WTC11 (cell line): ENCODE measurements around the gene USF2. TPM values are rescaled to one million over a fixed set of nuclear protein-coding genes. Genes with fewer than 3 reads are reported as not detected.

Experiments used
- ATAC-seq: fragments of 200-7000 bp; cut with Tn5 transposase; 2 replicates; pipeline ENCODE4 v1.10.0; 2021; ENCODE audit warnings: mild to moderate bottlenecking, moderate library complexity
- CTCF ChIA-PET: fragments of 300-600 bp; sonication (Branson Sonifier 250); formaldehyde crosslinking; loops from one replicate; lab custom pipeline; 2021; ENCODE audit warnings: antibody characterized with exemption; lab: Charles Lee
- POLR2A ChIA-PET: fragments of 350-600 bp; sonication (Branson Sonifier 250); formaldehyde crosslinking; loops from one replicate; lab custom pipeline; 2021; ENCODE audit warnings: antibody characterized with exemption; lab: Charles Lee
- DNase-seq: peaks from one replicate; pipeline ENCODE4 v3.0.0; 2021; ENCODE audit warnings: low spot score
- H3K27ac Mint-ChIP-seq: 2 replicates; pipeline ENCODE4 v1.8.0; 2021; ENCODE audit warnings: mixed read lengths
- H3K27me3 Mint-ChIP-seq: 2 replicates; pipeline ENCODE4 v1.8.0; 2021; ENCODE audit warnings: low read depth, mild to moderate bottlenecking, moderate library complexity, mixed read lengths
- H3K36me3 Mint-ChIP-seq: 2 replicates; pipeline ENCODE4 v1.8.0; 2021; ENCODE audit warnings: mixed read lengths
- H3K4me1 Mint-ChIP-seq: 2 replicates; pipeline ENCODE4 v1.8.0; 2022; ENCODE audit warnings: mixed read lengths
- H3K4me3 Mint-ChIP-seq: 2 replicates; pipeline ENCODE4 v1.8.0; 2021; ENCODE audit warnings: mild to moderate bottlenecking, moderate library complexity, mixed read lengths
- H3K9me3 Mint-ChIP-seq: 2 replicates; pipeline ENCODE4 v1.8.0; 2021; ENCODE audit warnings: mixed read lengths
- AFF4 ChIP-seq: sonication (generic); formaldehyde crosslinking; IDR thresholded peaks from 2 replicates; pipeline ENCODE4 v1.8.1; 2023; ENCODE audit warnings: mild to moderate bottlenecking, missing genetic modification reagents, borderline replicate concordance
- ARID4B ChIP-seq: sonication (generic); formaldehyde crosslinking; IDR thresholded peaks from 2 replicates; pipeline ENCODE4 v1.8.0; 2023; ENCODE audit warnings: missing genetic modification reagents, mild to moderate bottlenecking, borderline replicate concordance
- ATF1 ChIP-seq: sonication (generic); formaldehyde crosslinking; IDR thresholded peaks from 2 replicates; pipeline ENCODE4 v1.8.1; 2023; ENCODE audit warnings: mild to moderate bottlenecking, moderate library complexity, missing genetic modification reagents
- CBFB ChIP-seq: sonication (generic); formaldehyde crosslinking; IDR thresholded peaks from 2 replicates; pipeline ENCODE4 v1.8.1; 2022; ENCODE audit warnings: mild to moderate bottlenecking, low read depth, missing genetic modification reagents
- EMX1 ChIP-seq: fragments of 250-450 bp; sonication (Bioruptor Pico); IDR thresholded peaks from 2 replicates; pipeline ENCODE4 v1.8.0; 2021; ENCODE audit warnings: mild to moderate bottlenecking
- ERG ChIP-seq: fragments of 250-450 bp; sonication (Bioruptor Pico); IDR thresholded peaks from 2 replicates; pipeline ENCODE4 v1.8.0; 2021; ENCODE audit warnings: mild to moderate bottlenecking
- FOXJ3 ChIP-seq: sonication (generic); formaldehyde crosslinking; IDR thresholded peaks from 2 replicates; pipeline ENCODE4 v1.9.0; 2021; ENCODE audit warnings: missing genetic modification reagents, mild to moderate bottlenecking, borderline replicate concordance
- FOXP4 ChIP-seq: sonication (generic); formaldehyde crosslinking; IDR thresholded peaks from 2 replicates; pipeline ENCODE4 v1.8.0; 2022; ENCODE audit warnings: mild to moderate bottlenecking, missing genetic modification reagents
- GRHL2 ChIP-seq: fragments of 250-450 bp; sonication (Bioruptor Pico); IDR thresholded peaks from 2 replicates; pipeline ENCODE4 v1.8.0; 2022; ENCODE audit warnings: mild to moderate bottlenecking, moderate library complexity; ENCODE audit not compliant: insufficient replicate concordance, severe bottlenecking
- IRF2 ChIP-seq: sonication (generic); formaldehyde crosslinking; IDR thresholded peaks from 2 replicates; pipeline ENCODE4 v1.8.0; 2022; ENCODE audit warnings: low read depth, missing genetic modification reagents, borderline replicate concordance
- JUN ChIP-seq: sonication (generic); formaldehyde crosslinking; IDR thresholded peaks from 2 replicates; pipeline ENCODE4 v1.8.0; 2023; ENCODE audit warnings: mild to moderate bottlenecking, missing genetic modification reagents
- MLX ChIP-seq: sonication (generic); formaldehyde crosslinking; IDR thresholded peaks from 2 replicates; pipeline ENCODE4 v1.8.1; 2023; ENCODE audit warnings: mild to moderate bottlenecking, missing genetic modification reagents, moderate library complexity
- NFATC4 ChIP-seq: fragments of 250-450 bp; sonication (Bioruptor Pico); IDR thresholded peaks from 2 replicates; pipeline ENCODE4 v1.9.0; 2021; ENCODE audit warnings: mild to moderate bottlenecking
- NFYB ChIP-seq: sonication (generic); formaldehyde crosslinking; conservative IDR thresholded peaks from 2 replicates; pipeline ENCODE4 v1.8.0; 2022; ENCODE audit warnings: low read depth, missing genetic modification reagents
- NR1H2 ChIP-seq: sonication (generic); formaldehyde crosslinking; IDR thresholded peaks from 2 replicates; pipeline ENCODE4 v1.9.0; 2021; ENCODE audit warnings: mild to moderate bottlenecking, moderate library complexity, missing genetic modification reagents
- OVOL2 ChIP-seq: fragments of 250-450 bp; sonication (Bioruptor Pico); IDR thresholded peaks from 2 replicates; pipeline ENCODE4 v1.9.0; 2021; ENCODE audit warnings: mild to moderate bottlenecking, borderline replicate concordance
- TCF7 ChIP-seq: sonication (generic); formaldehyde crosslinking; IDR thresholded peaks from 2 replicates; pipeline ENCODE4 v1.8.0; 2022; ENCODE audit warnings: mild to moderate bottlenecking, low read depth, missing genetic modification reagents, moderate library complexity
- TEAD1 ChIP-seq: sonication (generic); formaldehyde crosslinking; IDR thresholded peaks from 2 replicates; pipeline ENCODE4 v1.8.0; 2022; ENCODE audit warnings: mild to moderate bottlenecking, missing genetic modification reagents
- ZNF121 ChIP-seq: sonication (generic); formaldehyde crosslinking; IDR thresholded peaks from 2 replicates; pipeline ENCODE4 v1.8.0; 2023; ENCODE audit warnings: missing genetic modification reagents
- ZNF532 ChIP-seq: fragments of 250-450 bp; sonication (Bioruptor Pico); IDR thresholded peaks from 2 replicates; pipeline ENCODE4 v1.9.0; 2021; ENCODE audit warnings: mild to moderate bottlenecking, borderline replicate concordance
- total RNA-seq: library from RNA; stranded (reverse); gene quantifications from 3 replicates; pipeline ENCODE4 v1.2.3, GENCODE V29; 2021

Gene USF2
- total RNA-seq, 1 experiment from 2014 or later: 109 TPM

- no peaks in the 10 kb centered on the region for H3K9me3 Mint-ChIP-seq
- DNase-seq (no peak), ATAC-seq (no peak)
- ChIA-PET CTCF (interaction anchor here (0.6 to 1.0 kb wide), 3 partner anchors 9 to 37 kb away, joined by 3 read pairs; no protein-coding TSS in a partner anchor), POLR2A (no interaction called here)
- H3K4me1 Mint-ChIP-seq: no peaks in the 10 kb centered on the region
- no peak overlapping the region for H3K4me3 Mint-ChIP-seq
- no peaks in the 10 kb centered on the region for H3K36me3 Mint-ChIP-seq
- H3K27me3 Mint-ChIP-seq: no peaks in the 10 kb centered on the region; the same call in 1 of the 2 replicates
- TF ChIP-seq OVOL2 (CRISPR knock-in tag) (no peak), TEAD1 (CRISPR knock-in tag) (no peak), NFATC4 (no peak), ZNF121 (CRISPR knock-in tag) (no peak), NR1H2 (CRISPR knock-in tag) (no peak), ZNF532 (no peak), ERG (no peak), AFF4 (no peak), EMX1 (CRISPR knock-in tag) (no peak), MLX (CRISPR knock-in tag) (no peak), IRF2 (no peak), ATF1 (no peak), CBFB (CRISPR knock-in tag) (no peak), GRHL2 (CRISPR knock-in tag) (no peak), NFYB (CRISPR knock-in tag) (no peak), ARID4B (no peak), TCF7 (CRISPR knock-in tag) (no peak), JUN (CRISPR knock-in tag) (no peak), FOXJ3 (no peak), FOXP4 (CRISPR knock-in tag) (no peak)
- no peak overlapping the region for H3K27ac Mint-ChIP-seq
Measured at GRCh38 chr19:35315883-35316282, 47.1 kb downstream of the USF2 start.
